IPS-20b (cell line): ENCODE results near the gene P2RX1.
A peak's percentile ranks its signal among the peaks of the same experiment; 100 is the strongest.
"Not testable (repeated sequence)": the region's sequence is repeated elsewhere in the genome, so short reads cannot be mapped to it uniquely, and the experiment has no call there.

ENCODE experiments used
- H3K27ac ChIP-seq: one replicate; pipeline ENCODE4 v1.5.1; 2013; ENCODE audit warnings: low read length
- H3K27me3 ChIP-seq: 2 replicates; pipeline ENCODE4 v1.6.1; 2013; ENCODE audit warnings: mild to moderate bottlenecking, low read length, inconsistent platforms; ENCODE audit not compliant: insufficient read depth
- H3K36me3 ChIP-seq: 2 replicates; pipeline ENCODE4 v1.6.1; 2013; ENCODE audit warnings: low read depth, mild to moderate bottlenecking, inconsistent platforms, low read length, moderate library complexity; ENCODE audit not compliant: insufficient read depth
- H3K4me1 ChIP-seq: 2 replicates; pipeline ENCODE4 v1.6.1; 2013; ENCODE audit warnings: mild to moderate bottlenecking, control low read depth, inconsistent platforms, low read length, moderate library complexity; ENCODE audit not compliant: insufficient read depth
- H3K4me3 ChIP-seq: 2 replicates; pipeline ENCODE4 v1.5.1; 2013; ENCODE audit warnings: mild to moderate bottlenecking, low read length, inconsistent platforms
- H3K9ac ChIP-seq: 2 replicates; pipeline ENCODE4 v1.6.1; 2013; ENCODE audit warnings: low read depth, mild to moderate bottlenecking, inconsistent platforms, low read length, moderate library complexity
- H3K9me3 ChIP-seq: 2 replicates; pipeline ENCODE4 v1.6.1; 2013; ENCODE audit warnings: mild to moderate bottlenecking, low read depth, low read length, inconsistent platforms; ENCODE audit not compliant: insufficient read depth

Gene P2RX1

GRCh38 chr17:3950584-3950983, 34.3 kb upstream of the P2RX1 start:
- Histone ChIP-seq H3K4me3 (no peak overlapping the region), H3K9ac (no peak overlapping the region), H3K27me3 (no peaks in the 10 kb centered on the region), H3K27ac (no peak overlapping the region), H3K36me3 (no peaks in the 10 kb centered on the region), H3K9me3 (no peaks in the 10 kb centered on the region), H3K4me1 (no peaks in the 10 kb centered on the region)

- Histone ChIP-seq H3K4me3 (no peak overlapping the region), H3K27me3 (peaks cover under 1% of the 10 kb centered on the region; the same call in 1 of the 2 replicates), H3K4me1 (no peaks in the 10 kb centered on the region), H3K36me3 (no peaks in the 10 kb centered on the region), H3K9me3 (no peaks in the 10 kb centered on the region), H3K9ac (no peak overlapping the region), H3K27ac (no peak overlapping the region)
These were observed 33.2 kb upstream of the P2RX1 start for GRCh38 chr17:3949418-3949817.

GRCh38 chr17:3948551-3948950, 32.3 kb upstream of the P2RX1 start:
- not testable (repeated sequence) for H3K27me3 ChIP-seq, H3K27ac ChIP-seq, H3K4me3 ChIP-seq, H3K36me3 ChIP-seq, H3K4me1 ChIP-seq, H3K9me3 ChIP-seq, H3K9ac ChIP-seq

DNA sequence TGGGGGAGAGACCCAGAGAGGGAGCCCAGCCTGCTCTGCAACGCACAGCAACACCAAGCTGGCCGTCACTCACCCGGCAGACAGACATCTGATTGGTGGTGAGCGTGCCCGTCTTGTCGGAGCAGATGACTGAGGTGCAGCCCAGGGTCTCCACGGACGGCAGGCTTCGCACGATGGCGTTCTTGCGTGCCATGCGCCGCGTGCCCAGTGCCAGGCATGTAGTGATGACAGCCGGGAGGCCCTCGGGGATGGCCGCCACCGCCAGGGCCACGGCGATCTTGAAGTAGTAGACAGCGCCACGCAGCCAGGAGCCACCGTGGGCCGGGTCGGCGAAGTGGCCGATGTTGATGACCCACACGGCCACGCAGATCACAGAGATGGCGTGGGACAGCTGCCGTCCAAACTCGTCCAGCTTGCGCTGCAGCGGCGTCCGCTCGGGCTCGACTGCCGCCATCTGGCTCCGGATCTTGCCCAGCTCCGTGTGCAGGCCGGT, 31.1 kb upstream of the P2RX1 start:
- peaks cover 8% of the 10 kb centered on the region; the same call in 1 of the 2 replicates for H3K27me3 ChIP-seq
- no peaks in the 10 kb centered on the region for H3K9me3 ChIP-seq
- no peak overlapping the region for H3K9ac ChIP-seq
- H3K36me3 ChIP-seq, result no peaks in the 10 kb centered on the region
- H3K4me1 ChIP-seq, result 0 out of 2 replicates have a peak, but pooled peaks cover 4% of the 10 kb centered on the region
- H3K4me3 ChIP-seq, result no peak overlapping the region
- H3K27ac ChIP-seq, result no peak overlapping the region

- peaks cover 8% of the 10 kb centered on the region; the same call in 1 of the 2 replicates for H3K27me3 ChIP-seq
- H3K36me3 ChIP-seq, result no peaks in the 10 kb centered on the region
- H3K4me1 ChIP-seq, result 0 out of 2 replicates have a peak, but pooled peaks cover 4% of the 10 kb centered on the region
- H3K4me3 ChIP-seq, result no peak overlapping the region
- H3K9me3 ChIP-seq, result no peaks in the 10 kb centered on the region
- no peak overlapping the region for H3K9ac ChIP-seq
- H3K27ac ChIP-seq, result no peak overlapping the region
These were observed 30.5 kb upstream of the P2RX1 start for GRCh38 chr17:3946711-3947235.

DNA sequence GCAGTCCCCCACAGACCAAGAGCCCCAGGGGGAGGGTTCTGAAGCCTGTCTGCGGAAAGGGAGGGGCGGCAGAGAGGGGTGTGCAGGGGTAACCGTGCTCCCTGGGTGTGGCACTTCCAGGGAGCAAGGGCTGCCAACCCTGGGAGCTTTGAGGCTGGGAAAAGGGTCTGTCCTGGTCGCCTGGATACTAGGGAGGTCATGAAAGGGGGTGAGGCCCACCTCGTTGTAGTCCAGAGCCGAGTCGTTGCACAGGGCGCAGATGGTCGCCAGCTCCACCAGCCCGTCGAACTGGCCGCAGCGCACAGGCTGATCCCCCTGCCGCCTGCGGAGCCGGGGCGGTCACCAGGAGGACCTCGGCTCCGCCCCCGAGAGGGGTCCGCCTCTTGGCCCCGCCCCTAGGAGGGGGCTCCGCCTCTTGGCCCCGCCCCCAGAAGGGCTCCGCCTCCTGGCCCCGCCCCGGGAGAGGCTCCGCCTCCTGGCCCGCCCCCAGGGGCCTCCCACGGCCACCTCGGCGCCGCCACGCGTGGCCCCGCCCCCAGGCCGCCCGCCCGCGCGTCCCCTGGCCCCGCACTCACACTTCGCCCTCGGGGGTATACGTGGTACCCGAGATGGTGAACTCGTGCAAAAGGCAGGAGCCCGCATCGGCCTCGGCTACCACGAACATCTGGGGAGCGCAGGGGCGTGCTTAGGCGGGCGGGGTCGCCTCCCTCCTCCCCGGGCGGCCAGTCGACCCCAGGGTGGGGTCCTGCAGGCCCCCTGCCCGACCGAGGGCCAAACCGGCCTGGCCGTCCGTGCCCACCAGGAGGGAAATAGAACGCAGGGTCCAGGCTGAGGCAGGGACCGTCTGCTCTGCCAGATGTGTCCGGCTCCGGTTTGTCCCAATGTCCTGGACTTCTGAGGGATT, 28.5 kb upstream of the P2RX1 start:
- Histone ChIP-seq H3K4me1 (0 out of 2 replicates have a peak, but pooled peaks cover 4% of the 10 kb centered on the region), H3K9ac (no peak overlapping the region; the same call in 1 of the 2 replicates), H3K36me3 (no peaks in the 10 kb centered on the region), H3K27ac (no peak overlapping the region), H3K4me3 (peak overlapping the region; percentile 63), H3K9me3 (no peaks in the 10 kb centered on the region), H3K27me3 (peaks cover 8% of the 10 kb centered on the region; the same call in 1 of the 2 replicates)

GRCh38 chr17:3943240-3943891, 27.1 kb upstream of the P2RX1 start:
- Histone ChIP-seq H3K4me3 (no peak overlapping the region), H3K36me3 (no peaks in the 10 kb centered on the region), H3K27me3 (peaks cover 8% of the 10 kb centered on the region; the same call in 1 of the 2 replicates), H3K4me1 (0 out of 2 replicates have a peak, but pooled peaks cover 4% of the 10 kb centered on the region), H3K9ac (no peak overlapping the region), H3K27ac (no peak overlapping the region), H3K9me3 (no peaks in the 10 kb centered on the region)

GRCh38 chr17:3940965-3941698, 24.9 kb upstream of the P2RX1 start:
- H3K4me3 ChIP-seq, result no peak overlapping the region
- H3K36me3 ChIP-seq, result no peaks in the 10 kb centered on the region
- H3K27me3 ChIP-seq, result peaks cover 8% of the 10 kb centered on the region; the same call in 1 of the 2 replicates
- no peak overlapping the region for H3K27ac ChIP-seq
- 0 out of 2 replicates have a peak, but pooled peaks cover 4% of the 10 kb centered on the region for H3K4me1 ChIP-seq
- no peaks in the 10 kb centered on the region for H3K9me3 ChIP-seq
- H3K9ac ChIP-seq, result no peak overlapping the region

DNA sequence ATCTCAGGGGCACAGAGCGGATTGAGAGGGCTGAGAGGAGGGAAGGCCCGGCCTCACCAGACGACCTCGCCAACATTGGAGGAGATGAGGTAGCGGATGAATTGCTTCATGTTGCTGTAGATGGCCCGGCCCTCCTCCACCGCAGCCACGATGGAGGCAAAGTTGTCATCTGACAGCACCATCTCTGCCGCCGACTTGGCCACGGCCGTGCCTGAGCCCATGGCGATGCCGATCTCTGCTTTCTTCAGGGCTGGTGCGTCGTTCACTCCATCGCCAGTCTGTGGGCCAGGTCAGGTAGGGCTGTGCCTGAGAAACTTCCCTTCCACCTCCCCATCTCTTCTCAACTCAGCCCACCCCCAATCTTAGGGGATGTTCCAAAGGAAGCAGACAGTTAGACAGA, 21.1 kb upstream of the P2RX1 start:
- H3K9ac ChIP-seq, result no peak overlapping the region
- H3K4me1 ChIP-seq, result no peaks in the 10 kb centered on the region
- no peaks in the 10 kb centered on the region for H3K27me3 ChIP-seq
- H3K9me3 ChIP-seq, result no peaks in the 10 kb centered on the region
- H3K4me3 ChIP-seq, result no peak overlapping the region
- H3K27ac ChIP-seq, result no peak overlapping the region
- H3K36me3 ChIP-seq, result no peaks in the 10 kb centered on the region

- no peaks in the 10 kb centered on the region for H3K36me3 ChIP-seq
- no peak overlapping the region for H3K4me3 ChIP-seq
- no peak overlapping the region for H3K27ac ChIP-seq
These were observed 19.6 kb upstream of the P2RX1 start for GRCh38 chr17:3935825-3936355.

DNA sequence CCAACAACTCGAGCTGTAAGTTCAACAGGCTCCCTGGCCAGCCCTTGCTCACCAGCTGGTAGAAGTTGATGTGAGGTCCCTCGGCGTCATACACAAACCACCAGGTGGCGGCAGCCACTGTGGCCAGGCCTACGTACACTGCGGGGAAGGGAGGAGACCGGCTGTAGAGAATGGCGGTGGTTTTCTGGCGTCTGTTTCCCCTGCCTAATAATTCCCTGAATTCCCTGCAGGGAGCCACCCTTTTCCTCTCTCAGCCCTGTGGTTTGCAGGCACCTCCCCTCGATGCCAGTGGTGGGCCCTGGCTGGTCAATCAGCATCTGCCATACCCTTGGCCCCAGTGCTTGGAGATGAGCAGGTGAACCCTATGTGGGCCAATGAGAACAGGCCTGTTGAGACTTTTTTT, 18.9 kb upstream of the P2RX1 start:
- H3K27ac ChIP-seq, result no peak overlapping the region
- no peaks in the 10 kb centered on the region for H3K4me1 ChIP-seq
- no peaks in the 10 kb centered on the region for H3K36me3 ChIP-seq
- H3K4me3 ChIP-seq, result no peak overlapping the region
- H3K9ac ChIP-seq, result no peak overlapping the region
- no peaks in the 10 kb centered on the region for H3K27me3 ChIP-seq
- no peaks in the 10 kb centered on the region for H3K9me3 ChIP-seq

More at GRCh38 chr17:3935825-3936355, 19.6 kb upstream of the P2RX1 start:
- no peaks in the 10 kb centered on the region for H3K9me3 ChIP-seq
- H3K27me3 ChIP-seq, result no peaks in the 10 kb centered on the region
- H3K4me1 ChIP-seq, result no peaks in the 10 kb centered on the region
- no peak overlapping the region for H3K9ac ChIP-seq
